GM18517 (cell line): ENCODE data around the gene APRT.
"Not testable (repeated sequence)": the region's sequence is repeated elsewhere in the genome, so short reads cannot be mapped to it uniquely, and the experiment has no call there.

ENCODE experiments used
- ATAC-seq: cut with Tn5 transposase; IDR thresholded peaks from one replicate; pipeline ENCODE4 v1.9.1; 2021; ENCODE audit warnings: mild to moderate bottlenecking, moderate library complexity; ENCODE audit not compliant: unreplicated experiment

APRT gene

GRCh38 chr16:88774544-88775393 lies 37.0 kb downstream of the APRT start:
- ATAC-seq, result no peak

- ATAC-seq, result no peak
These were observed 37.9 kb downstream of the APRT start for GRCh38 chr16:88773812-88774291.

GRCh38 chr16:88772871-88773811 lies 38.6 kb downstream of the APRT start:
- ATAC-seq, result no peak

- ATAC-seq, result not testable (repeated sequence)
These were observed 39.9 kb downstream of the APRT start for GRCh38 chr16:88771781-88772180.

- ATAC-seq, result no peak
These were observed 40.4 kb downstream of the APRT start for GRCh38 chr16:88771294-88771772.

GRCh38 chr16:88770461-88771293 lies 41.1 kb downstream of the APRT start:
- ATAC-seq, result no peak

GRCh38 chr16:88769617-88770460 lies 41.9 kb downstream of the APRT start:
- ATAC-seq, result no peak

- ATAC-seq, result no peak
These were observed 43.5 kb downstream of the APRT start for GRCh38 chr16:88768071-88768783.

GRCh38 chr16:88767546-88768070 lies 44.1 kb downstream of the APRT start:
- no peak for ATAC-seq

GRCh38 chr16:88766975-88767374 lies 44.8 kb downstream of the APRT start:
- ATAC-seq, result no peak

GRCh38 chr16:88764913-88765349 lies 46.8 kb downstream of the APRT start:
- ATAC-seq, result no peak

- no peak for ATAC-seq
These were observed 47.6 kb downstream of the APRT start for GRCh38 chr16:88764080-88764479.

- ATAC-seq, result no peak
These were observed 48.1 kb downstream of the APRT start for GRCh38 chr16:88763502-88764053.

GRCh38 chr16:88762941-88763340 lies 48.8 kb downstream of the APRT start:
- no peak for ATAC-seq

GRCh38 chr16:88762258-88762870 lies 49.4 kb downstream of the APRT start:
- no peak for ATAC-seq

GRCh38 chr16:88761830-88762229 lies 49.9 kb downstream of the APRT start:
- no peak for ATAC-seq

GRCh38 chr16:88761143-88761534 lies 50.6 kb downstream of the APRT start:
- no peak for ATAC-seq
